Activated T-helper 17 cell treated with anti-CD3 and anti-CD28 coated beads, Interleukin-2, amount 50 U/mL, for 72 hours (primary cell): ENCODE measurements around the gene FRMPD2. TPM values are rescaled to one million over a fixed set of nuclear protein-coding genes. Genes with fewer than 3 reads are reported as not detected.
"Not testable (repeated sequence)": the region's sequence is repeated elsewhere in the genome, so short reads cannot be mapped to it uniquely, and the experiment has no call there.

Experiments used
- ATAC-seq: fragments of 150-1000 bp; cut with Tn5 transposase; replicated peaks from 2 replicates; pipeline ENCODE4 v1.10.0; 2021; ENCODE audit warnings: mild to moderate bottlenecking, moderate library complexity
- H3K27ac Mint-ChIP-seq: one replicate; pipeline ENCODE4 v1.8.0; 2022; ENCODE audit warnings: mixed read lengths
- H3K27me3 Mint-ChIP-seq: one replicate; pipeline ENCODE4 v1.8.0; 2022; ENCODE audit warnings: mixed read lengths
- H3K36me3 Mint-ChIP-seq: one replicate; pipeline ENCODE4 v1.8.0; 2022; ENCODE audit warnings: low read depth, mild to moderate bottlenecking, mixed read lengths
- H3K4me1 Mint-ChIP-seq: one replicate; pipeline ENCODE4 v1.8.0; 2022; ENCODE audit warnings: mixed read lengths
- H3K4me3 Mint-ChIP-seq: one replicate; pipeline ENCODE4 v1.8.0; 2022; ENCODE audit warnings: mild to moderate bottlenecking, mixed read lengths
- H3K9me3 Mint-ChIP-seq: one replicate; pipeline ENCODE4 v1.8.0; 2022; ENCODE audit warnings: mixed read lengths
- total RNA-seq, 2 donors: library from RNA; stranded (reverse); gene quantifications; one replicate each; pipeline ENCODE4 v1.2.3, GENCODE V29; 2022

FRMPD2 gene
- total RNA-seq, 2 donors from 2014 or later = 0.56 TPM; not detected in 1

DNA sequence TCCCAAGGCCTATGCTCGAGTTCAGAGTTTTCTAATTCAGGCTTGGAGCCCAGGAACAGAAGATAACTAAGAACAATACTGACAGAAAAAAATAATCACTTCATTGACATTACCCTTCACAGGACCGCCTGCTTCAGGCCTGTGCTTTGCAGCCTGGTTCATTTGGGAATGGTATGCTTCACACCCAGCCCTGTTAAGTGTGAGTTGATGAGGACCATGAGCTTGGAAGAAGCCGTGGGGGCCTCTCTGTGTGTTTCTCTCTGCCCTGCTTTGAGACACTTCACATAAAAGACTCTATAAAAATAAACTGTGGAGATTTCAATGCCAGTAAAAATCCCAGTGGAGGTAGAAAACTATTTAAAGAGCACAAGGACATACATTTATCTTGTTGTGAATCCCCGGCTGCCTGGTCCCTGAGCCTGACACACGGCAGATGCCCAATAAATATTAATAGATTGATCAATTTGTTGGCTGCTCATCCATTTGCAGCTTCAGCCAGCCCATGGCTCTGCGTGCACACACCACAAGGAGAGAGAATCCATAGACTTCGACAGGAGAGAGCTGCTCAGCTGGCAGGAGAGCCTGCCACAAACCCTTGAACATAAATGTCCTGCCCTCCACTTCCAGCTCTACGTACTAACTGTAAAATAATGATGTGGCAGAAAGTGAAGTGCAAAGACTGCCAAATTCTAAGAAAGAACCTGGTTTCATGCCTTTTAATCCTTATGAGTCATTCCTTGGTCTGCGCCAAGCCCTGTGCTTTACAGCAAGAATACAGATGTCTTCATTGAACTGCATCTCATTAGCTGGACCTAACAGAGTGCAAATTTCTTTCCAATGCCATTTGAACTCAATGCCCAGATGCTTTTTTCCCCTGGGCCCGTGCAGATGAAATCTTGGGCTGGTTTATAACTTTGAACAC, 130.5 kb downstream of the FRMPD2 start:
- not testable (repeated sequence) for H3K27me3 Mint-ChIP-seq, H3K4me3 Mint-ChIP-seq, H3K9me3 Mint-ChIP-seq, H3K4me1 Mint-ChIP-seq, H3K27ac Mint-ChIP-seq, H3K36me3 Mint-ChIP-seq
- ATAC-seq = peak; percentile 47

- not testable (repeated sequence) for ATAC-seq, H3K36me3 Mint-ChIP-seq, H3K27me3 Mint-ChIP-seq, H3K4me1 Mint-ChIP-seq, H3K9me3 Mint-ChIP-seq, H3K4me3 Mint-ChIP-seq, H3K27ac Mint-ChIP-seq
These were observed 133.5 kb downstream of the FRMPD2 start for GRCh38 chr10:48140949-48141348.

DNA sequence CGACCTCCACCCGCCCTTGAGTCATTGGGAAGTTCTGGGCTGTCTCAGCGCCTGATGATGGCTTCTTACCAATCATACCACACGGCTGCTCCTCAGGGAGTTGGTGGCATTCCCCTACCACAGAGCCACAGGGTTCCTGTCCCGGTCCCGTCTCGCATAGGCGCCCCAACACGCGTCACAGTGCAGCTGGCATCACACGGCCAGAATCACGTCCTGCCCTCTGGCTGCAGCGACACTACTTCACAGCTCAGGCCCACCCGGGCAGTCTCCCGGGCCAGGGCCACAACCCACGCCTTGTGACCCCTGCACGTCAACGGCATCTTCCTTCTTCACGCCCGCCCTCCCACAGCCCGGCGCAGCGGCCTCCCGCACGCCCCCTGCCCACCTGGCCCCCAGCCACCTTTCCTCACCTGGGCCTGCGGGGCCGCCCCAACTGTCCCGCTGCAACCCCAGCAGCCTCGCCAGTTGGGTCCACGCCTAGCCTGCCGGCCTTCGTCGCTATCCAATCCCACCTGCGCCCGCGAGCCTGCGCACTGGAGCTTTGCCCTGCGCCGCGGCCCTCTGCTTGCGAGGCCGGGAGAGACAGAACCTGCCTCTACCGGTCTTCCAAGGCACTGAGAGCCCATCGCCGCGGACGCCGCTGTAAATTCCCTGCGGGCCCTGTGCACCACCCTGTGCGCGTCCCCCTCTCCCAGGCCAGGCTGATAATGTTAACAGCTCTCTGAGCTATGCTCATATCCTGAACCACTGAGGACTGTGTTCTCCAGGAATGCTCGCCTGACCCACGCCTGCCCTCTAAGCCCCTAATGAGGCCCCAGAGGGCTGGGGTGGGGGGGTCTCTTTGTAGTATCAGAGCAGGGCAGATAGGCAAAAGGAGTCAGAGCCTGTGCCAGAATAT, 134.3 kb downstream of the FRMPD2 start:
- peak; percentile 66 for ATAC-seq
- not testable (repeated sequence) for H3K27me3 Mint-ChIP-seq, H3K4me1 Mint-ChIP-seq, H3K4me3 Mint-ChIP-seq, H3K27ac Mint-ChIP-seq, H3K9me3 Mint-ChIP-seq, H3K36me3 Mint-ChIP-seq

DNA sequence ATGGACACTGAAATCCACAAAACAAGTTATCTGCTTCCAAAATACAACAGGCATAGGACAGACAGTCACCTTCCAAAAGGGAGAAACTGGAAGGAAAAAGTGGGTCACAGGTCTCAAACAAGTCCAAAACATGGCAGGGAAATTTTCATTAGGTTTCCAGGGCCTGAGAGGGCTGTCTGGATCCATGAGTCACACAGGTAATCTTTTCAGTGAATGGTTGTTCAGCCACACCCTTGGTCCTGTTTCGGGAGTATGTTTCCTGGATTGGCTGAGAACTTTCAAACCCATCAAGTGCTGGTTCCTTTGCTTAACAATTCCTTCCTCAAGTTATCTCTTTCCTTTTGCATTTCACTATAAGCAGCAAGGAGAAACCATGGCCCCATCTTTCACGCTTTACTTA, 145.5 kb downstream of the FRMPD2 start:
- H3K9me3 Mint-ChIP-seq, H3K36me3 Mint-ChIP-seq, ATAC-seq, H3K4me3 Mint-ChIP-seq, H3K4me1 Mint-ChIP-seq, H3K27ac Mint-ChIP-seq, H3K27me3 Mint-ChIP-seq: not testable (repeated sequence)

GRCh38 chr10:48126251-48126650, 148.2 kb downstream of the FRMPD2 start:
- not testable (repeated sequence) for H3K4me1 Mint-ChIP-seq, H3K4me3 Mint-ChIP-seq, H3K9me3 Mint-ChIP-seq, ATAC-seq, H3K27me3 Mint-ChIP-seq, H3K27ac Mint-ChIP-seq, H3K36me3 Mint-ChIP-seq

DNA sequence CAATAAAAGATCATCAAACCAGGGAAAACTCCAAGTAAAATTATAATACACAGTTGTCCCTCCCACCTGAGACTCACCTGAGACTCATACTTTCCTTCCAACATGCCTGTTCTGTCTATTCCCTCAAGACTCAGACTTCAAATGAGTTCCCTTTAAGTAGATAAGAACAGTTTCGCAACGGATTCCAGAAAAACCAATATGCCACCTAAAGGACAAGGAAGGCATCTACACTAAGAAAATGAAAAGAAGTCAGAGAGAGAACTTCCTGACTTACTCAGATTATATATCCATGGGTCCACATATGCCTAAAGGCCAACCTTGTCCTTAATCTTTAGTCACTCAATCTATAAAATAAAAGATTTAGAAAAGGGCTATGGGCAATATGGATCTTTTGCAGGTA, 148.9 kb downstream of the FRMPD2 start:
- not testable (repeated sequence) for H3K36me3 Mint-ChIP-seq, ATAC-seq, H3K4me1 Mint-ChIP-seq, H3K27ac Mint-ChIP-seq, H3K4me3 Mint-ChIP-seq, H3K27me3 Mint-ChIP-seq, H3K9me3 Mint-ChIP-seq

- H3K4me3 Mint-ChIP-seq, H3K36me3 Mint-ChIP-seq, H3K27ac Mint-ChIP-seq, ATAC-seq, H3K27me3 Mint-ChIP-seq, H3K9me3 Mint-ChIP-seq, H3K4me1 Mint-ChIP-seq: not testable (repeated sequence)
These were observed 151.9 kb downstream of the FRMPD2 start for GRCh38 chr10:48122618-48123017.

DNA sequence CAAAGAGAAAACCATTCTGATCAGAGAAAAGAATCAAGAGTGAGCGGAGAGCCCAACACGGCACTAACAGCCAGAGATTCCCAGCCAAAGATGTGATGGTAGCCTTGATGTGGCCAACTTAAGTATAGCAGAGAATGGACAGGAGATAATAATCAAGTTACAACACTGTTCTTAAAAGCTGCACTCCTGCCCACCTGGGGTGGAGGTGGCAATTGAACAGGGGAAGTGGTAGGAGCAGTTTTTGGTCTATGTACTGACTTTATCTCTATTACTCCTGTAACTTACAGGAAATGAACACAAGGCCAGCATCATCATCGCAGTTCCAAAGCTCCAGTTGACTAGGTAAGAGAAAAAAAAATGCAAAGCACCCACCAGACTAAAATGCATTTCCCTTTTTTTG, 164.2 kb downstream of the FRMPD2 start:
- not testable (repeated sequence) for H3K4me3 Mint-ChIP-seq, H3K27ac Mint-ChIP-seq, H3K36me3 Mint-ChIP-seq, H3K27me3 Mint-ChIP-seq, ATAC-seq, H3K9me3 Mint-ChIP-seq, H3K4me1 Mint-ChIP-seq

Other genes with a start within 250 kb of the FRMPD2 start
- 10 to 100 TPM; 36.4 to 41.7 TPM for gene MAPK8, start 32.0 kb upstream of the FRMPD2 start, total RNA-seq